Measurements from ENCODE around the gene PRR5. TPM values are rescaled to one million over a fixed set of nuclear protein-coding genes. Genes with fewer than 3 reads are reported as not detected.
A peak's percentile ranks its signal among the peaks of the same experiment; 100 is the strongest.

The PRR5 gene
- total and polyA plus RNA-seq, 5 experiments from 2014 or later, result 75.2 to 107 (median 85.3) TPM

GRCh38 chr22:44698531-44699421 is 3.2 kb upstream of the PRR5 start:
- POLR2A ChIA-PET, result interaction anchor here (0.6 to 1.2 kb wide), 3 partner anchors 11 to 37 kb away, joined by 3 to 4 read pairs (median 3); no protein-coding TSS in a partner anchor
- Mint-ChIP-seq H3K36me3 (no peaks in the 10 kb centered on the region), H3K27me3 (no peaks in the 10 kb centered on the region), H3K9me3 (no peaks in the 10 kb centered on the region), H3K4me3 (no peak overlapping the region), H3K4me1 (peaks cover 3 to 39% (median 22%) of the 10 kb centered on the region in 4 donors), H3K27ac (peak overlapping the region in 5 of 10 donors; percentile 10 to 78 (median 33))
- ATAC-seq, result no peak
- DNase-seq, result no peak

DNA sequence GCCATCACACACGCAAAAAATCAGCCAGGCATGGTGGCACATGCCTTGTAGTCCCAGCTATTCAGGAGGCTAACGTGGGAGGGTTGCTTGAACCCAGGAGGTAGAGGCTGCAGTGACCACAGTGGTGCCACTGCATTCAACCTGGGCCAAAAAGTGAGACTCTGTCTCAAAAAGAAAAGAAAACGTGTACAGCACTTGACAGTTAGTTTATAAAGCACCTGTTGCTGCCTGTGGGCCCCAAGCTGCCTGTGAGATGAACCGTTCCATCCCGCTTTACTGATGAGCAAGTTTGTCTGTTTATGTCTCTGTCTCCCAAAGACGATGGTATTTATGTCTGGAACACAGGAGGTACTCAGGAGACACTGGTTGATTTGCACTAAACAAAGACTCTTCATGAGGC is 1.5 kb upstream of the PRR5 start:
- Mint-ChIP-seq H3K9me3 (no peaks in the 10 kb centered on the region), H3K4me3 (peak overlapping the region in 3 of 10 donors; percentile 40 to 47 (median 42)), H3K36me3 (peaks cover 0 to 3% (median 0%) of the 10 kb centered on the region in 3 donors), H3K27ac (peak overlapping the region in 8 of 10 donors; percentile 15 to 77 (median 50)), H3K27me3 (no peaks in the 10 kb centered on the region), H3K4me1 (peaks cover 8 to 49% (median 36%) of the 10 kb centered on the region in 4 donors)
- DNase-seq (no peak), ATAC-seq (no peak)
- POLR2A ChIA-PET, result interaction anchor here (1.2 kb wide), 1 partner anchor 9 kb away, joined by 4 read pairs; no protein-coding TSS in a partner anchor

GRCh38 chr22:44701187-44701790 is 715 bp upstream of the PRR5 start:
- peaks cover 0 to 9% (median 0%) of the 10 kb centered on the region in 3 donors for H3K36me3 Mint-ChIP-seq
- ATAC-seq, result no peak
- H3K27ac Mint-ChIP-seq, result peak overlapping the region; percentile 62 to 95 (median 89)
- peak overlapping the region; percentile 67 to 88 (median 80) for H3K4me3 Mint-ChIP-seq
- POLR2A ChIA-PET, result interaction anchor here (1.2 kb wide), 1 partner anchor 8 kb away, joined by 4 read pairs; no protein-coding TSS in a partner anchor
- H3K27me3 Mint-ChIP-seq, result no peaks in the 10 kb centered on the region
- H3K4me1 Mint-ChIP-seq, result peaks cover 10 to 53% (median 44%) of the 10 kb centered on the region in 4 donors
- DNase-seq, result no peak
- H3K9me3 Mint-ChIP-seq, result no peaks in the 10 kb centered on the region

GRCh38 chr22:44702479-44703198 is 635 bp downstream of the PRR5 start:
- DNase-seq, result peak in 4 of 10 donors; percentile 29 to 47 (median 37)
- H3K27me3 Mint-ChIP-seq, result no peaks in the 10 kb centered on the region

GRCh38 chr22:44703255-44703870 is 1.4 kb downstream of the PRR5 start:
- POLR2A ChIA-PET, result interaction anchor here (0.7 kb wide), 1 partner anchor 34 kb away, joined by 3 read pairs; no protein-coding TSS in a partner anchor
- DNase-seq, result no peak
- Mint-ChIP-seq H3K36me3 (peaks cover 0 to 12% (median 0%) of the 10 kb centered on the region in 3 donors), H3K9me3 (no peaks in the 10 kb centered on the region), H3K27ac (peak overlapping the region in 9 of 10 donors; percentile 9 to 82 (median 65)), H3K4me1 (peaks cover 12 to 59% (median 54%) of the 10 kb centered on the region in 4 donors), H3K4me3 (peak overlapping the region; percentile 76 to 92 (median 84)), H3K27me3 (no peaks in the 10 kb centered on the region)
- no peak for ATAC-seq

More at GRCh38 chr22:44702479-44703198, 635 bp downstream of the PRR5 start:
- POLR2A ChIA-PET, result interaction anchor here (0.7 kb wide), 1 partner anchor 33 kb away, joined by 3 read pairs; no protein-coding TSS in a partner anchor
- H3K36me3 Mint-ChIP-seq, result peaks cover 0 to 12% (median 0%) of the 10 kb centered on the region in 3 donors
- no peaks in the 10 kb centered on the region for H3K9me3 Mint-ChIP-seq
- peak overlapping the region in 8 of 10 donors; percentile 46 to 83 (median 72) for H3K27ac Mint-ChIP-seq
- peak overlapping the region; percentile 76 to 92 (median 84) for H3K4me3 Mint-ChIP-seq
- H3K4me1 Mint-ChIP-seq, result peaks cover 11 to 55% (median 52%) of the 10 kb centered on the region in 4 donors
- ATAC-seq, result peak; percentile 27 to 49

- peak overlapping the region in 7 of 10 donors; percentile 6 to 73 (median 23) for H3K27ac Mint-ChIP-seq
- DNase-seq (no peak), ATAC-seq (no peak)
- no peaks in the 10 kb centered on the region for H3K27me3 Mint-ChIP-seq
- no peaks in the 10 kb centered on the region for H3K9me3 Mint-ChIP-seq
- H3K4me3 Mint-ChIP-seq, result peak overlapping the region; percentile 76 to 92 (median 84)
- POLR2A ChIA-PET, result interaction anchor here (0.5 to 1.2 kb wide), 2 partner anchors 25 to 1390 kb away, joined by 3 read pairs; no protein-coding TSS in a partner anchor
- H3K36me3 Mint-ChIP-seq, result peaks cover 0 to 14% (median 0%) of the 10 kb centered on the region in 3 donors
- peaks cover 15 to 66% (median 60%) of the 10 kb centered on the region in 4 donors for H3K4me1 Mint-ChIP-seq
Observed at GRCh38 chr22:44704159-44705021, 2.4 kb downstream of the PRR5 start.

GRCh38 chr22:44705022-44705297 is 3.0 kb downstream of the PRR5 start:
- H3K36me3 Mint-ChIP-seq, result peaks cover 0 to 14% (median 0%) of the 10 kb centered on the region in 3 donors
- H3K27ac Mint-ChIP-seq, result peak overlapping the region in 4 of 10 donors; percentile 4 to 88 (median 44)
- H3K27me3 Mint-ChIP-seq, result no peaks in the 10 kb centered on the region
- H3K4me3 Mint-ChIP-seq, result peak overlapping the region in 9 of 10 donors; percentile 22 to 88 (median 59)
- no peak for ATAC-seq
- no peaks in the 10 kb centered on the region for H3K9me3 Mint-ChIP-seq
- peaks cover 15 to 72% (median 63%) of the 10 kb centered on the region in 4 donors for H3K4me1 Mint-ChIP-seq
- POLR2A ChIA-PET, result interaction anchor here (1.2 kb wide), 1 partner anchor 25 kb away, joined by 3 read pairs; no protein-coding TSS in a partner anchor
- DNase-seq, result no peak

DNA sequence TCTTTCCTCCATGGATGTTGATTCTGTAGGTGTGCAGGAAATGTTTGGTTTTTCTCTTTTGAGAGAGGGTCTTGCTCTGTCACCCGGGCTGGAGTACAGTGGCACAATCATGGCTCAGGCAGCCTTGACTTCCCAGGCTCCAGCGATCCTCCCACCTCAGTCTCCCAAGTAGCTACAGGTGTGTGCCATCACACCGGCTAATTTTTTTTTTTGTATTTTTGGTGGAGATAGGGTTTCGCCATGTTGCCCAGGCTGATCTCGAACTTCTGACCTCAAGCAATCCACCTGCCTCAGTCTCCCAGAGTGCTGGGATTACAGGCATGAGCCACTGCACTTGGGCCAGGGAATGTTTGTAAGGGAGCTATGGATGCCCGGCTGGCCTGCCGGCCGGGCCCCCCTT is 4.5 kb downstream of the PRR5 start:
- ATAC-seq (no peak), DNase-seq (no peak)
- no peaks in the 10 kb centered on the region for H3K27me3 Mint-ChIP-seq
- H3K4me3 Mint-ChIP-seq, result peak overlapping the region in 5 of 10 donors; percentile 5 to 68 (median 53)
- peak overlapping the region in 8 of 10 donors; percentile 15 to 65 (median 42) for H3K27ac Mint-ChIP-seq
- H3K9me3 Mint-ChIP-seq, result no peaks in the 10 kb centered on the region
- H3K4me1 Mint-ChIP-seq, result peaks cover 24 to 80% (median 73%) of the 10 kb centered on the region in 4 donors
- POLR2A ChIA-PET, result interaction anchor here (1.1 kb wide), 1 partner anchor 11 kb away, joined by 4 read pairs; no protein-coding TSS in a partner anchor
- H3K36me3 Mint-ChIP-seq, result peaks cover 0 to 14% (median 0%) of the 10 kb centered on the region in 3 donors

DNA sequence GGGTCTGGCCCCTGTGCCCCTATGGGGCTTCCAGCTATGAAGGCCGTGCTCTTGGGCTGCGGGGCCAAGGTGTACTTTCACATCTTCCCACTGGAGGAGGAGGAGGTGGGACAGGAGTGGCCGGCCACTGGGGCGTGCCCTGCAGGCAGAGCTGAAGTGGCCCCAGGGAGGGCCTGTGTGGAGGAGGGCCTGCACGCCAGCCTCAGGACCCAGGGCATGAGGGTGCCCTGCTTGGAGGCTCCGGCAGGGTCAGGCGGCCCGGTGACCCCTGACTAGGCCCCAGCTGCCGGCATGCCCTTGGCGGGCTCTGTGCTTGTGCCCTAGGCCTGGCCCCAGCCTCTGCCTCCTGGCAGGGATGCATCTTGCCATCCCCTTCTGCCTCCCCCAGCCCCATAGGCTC is 5.2 kb downstream of the PRR5 start:
- POLR2A ChIA-PET, result interaction anchor here (0.6 to 1.1 kb wide), 2 partner anchors 10 to 61 kb away, joined by 4 read pairs; no protein-coding TSS in a partner anchor
- ATAC-seq, result no peak
- peak overlapping the region in 4 of 10 donors; percentile 59 to 78 (median 74) for H3K27ac Mint-ChIP-seq
- H3K4me3 Mint-ChIP-seq, result peak overlapping the region in 4 of 10 donors; percentile 19 to 64 (median 38)
- H3K4me1 Mint-ChIP-seq, result peaks cover 28 to 87% (median 73%) of the 10 kb centered on the region in 4 donors
- H3K36me3 Mint-ChIP-seq, result peaks cover 0 to 15% (median 0%) of the 10 kb centered on the region in 3 donors
- H3K27me3 Mint-ChIP-seq, result no peaks in the 10 kb centered on the region
- H3K9me3 Mint-ChIP-seq, result no peaks in the 10 kb centered on the region
- no peak for DNase-seq

DNA sequence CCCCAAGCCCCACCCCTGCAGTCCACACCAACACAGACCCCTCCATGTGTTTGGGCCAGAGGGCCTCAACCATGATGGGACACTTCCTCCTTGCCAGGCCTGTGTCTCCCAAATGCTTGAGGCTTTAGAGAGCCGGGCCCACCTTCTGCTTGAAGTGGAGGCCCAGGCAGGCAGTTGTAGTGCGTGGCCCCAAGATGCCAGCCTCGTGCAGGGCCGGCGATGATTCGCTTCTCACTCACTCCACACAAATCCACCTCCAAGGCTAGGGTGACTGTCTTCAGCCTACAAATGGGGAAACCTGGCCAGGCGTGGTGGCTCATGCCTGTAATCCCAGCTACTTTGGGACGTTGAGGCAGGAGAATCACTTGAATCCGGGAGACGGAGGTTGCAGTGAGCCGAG is 5.7 kb downstream of the PRR5 start:
- Mint-ChIP-seq H3K4me3 (peak overlapping the region in 6 of 10 donors; percentile 28 to 85 (median 60)), H3K36me3 (peaks cover 0 to 18% (median 0%) of the 10 kb centered on the region in 3 donors), H3K9me3 (no peaks in the 10 kb centered on the region), H3K27ac (peak overlapping the region in 9 of 10 donors; percentile 48 to 93 (median 71)), H3K27me3 (no peaks in the 10 kb centered on the region), H3K4me1 (peaks cover 31 to 93% (median 78%) of the 10 kb centered on the region in 4 donors)
- DNase-seq (no peak), ATAC-seq (no peak)
- POLR2A ChIA-PET, result interaction anchor here (0.6 to 2.8 kb wide), 2 partner anchors 22 to 61 kb away, joined by 4 to 10 read pairs; no protein-coding TSS in a partner anchor
